Endothelial cell of umbilical vein (primary cell): Measurements from ENCODE around the gene MMP28. TPM values are rescaled to one million over a fixed set of nuclear protein-coding genes. Genes with fewer than 3 reads are reported as not detected.

ENCODE experiments used
- BruUV-seq: library from RNA; stranded (reverse); fragments of 400-500 nt; replicated peaks from 2 replicates; lab custom pipeline; 2021; lab: Mats Ljungman, UMichigan
- CTCF ChIA-PET: fragments of 300-600, 350-600 bp; sonication (Branson Sonifier 250); formaldehyde crosslinking; loops from one replicate; lab custom pipeline; 2021; ENCODE audit warnings: antibody characterized with exemption, inconsistent platforms; lab: Charles Lee
- POLR2A ChIA-PET: fragments of 300-600, 350-600 bp; sonication (Branson Sonifier 250); formaldehyde crosslinking; loops from one replicate; lab custom pipeline; 2021; ENCODE audit warnings: antibody characterized with exemption, inconsistent platforms; lab: Charles Lee
- DNase-seq: peaks from one replicate; pipeline ENCODE4 v3.0.0-alpha.2; 2011; ENCODE audit warnings: low read depth, low spot score
- FAIRE-seq: peaks from 2 replicates; lab custom pipeline; 2011; peaks lifted over from hg19 to GRCh38; lab: Jason Lieb, UNC
- H2AFZ ChIP-seq: 2 replicates; pipeline ENCODE4 v1.6.0; 2012; ENCODE audit warnings: low read depth, low read length, control low read depth, inconsistent platforms
- H3K27ac ChIP-seq: 2 replicates; pipeline ENCODE4 v1.5.1; 2011; ENCODE audit warnings: low read depth, mild to moderate bottlenecking, control low read depth, low read length, moderate library complexity; ENCODE audit not compliant: insufficient read depth
- H3K27me3 ChIP-seq, 2 experiments: 2 replicates each; pipeline versions ENCODE4 v1.6.0 to v1.6.1; 2011; ENCODE audit warnings: low read length in 2 of 2, mixed read lengths in 1 of 2; ENCODE audit not compliant: control insufficient read depth in 2 of 2, insufficient read depth in 2 of 2
- H3K36me3 ChIP-seq, 2 experiments: 2 replicates in 1 of 2; 3 replicates in 1 of 2; pipeline ENCODE4 v1.5.1; 2011; ENCODE audit warnings: low read length in 2 of 2, mild to moderate bottlenecking in 1 of 2, moderate library complexity in 1 of 2; ENCODE audit not compliant: control insufficient read depth in 2 of 2, insufficient read depth in 2 of 2; ENCODE audit errors: extremely low read depth in 1 of 2
- H3K4me1 ChIP-seq: 3 replicates; pipeline ENCODE4 v1.5.1; 2011; ENCODE audit warnings: mild to moderate bottlenecking, low read length; ENCODE audit not compliant: control insufficient read depth, insufficient read depth; ENCODE audit errors: extremely low read depth
- H3K4me2 ChIP-seq: 2 replicates; pipeline ENCODE4 v1.6.1; 2011; ENCODE audit warnings: low read length, control low read depth, mixed read lengths; ENCODE audit not compliant: insufficient read depth
- H3K4me3 ChIP-seq, 3 experiments: fragments of 200-600 bp in 1 of 3; sonication (generic), shearing (Covaris generic) in 1 of 3; replicated peaks in 1 of 3; 2 replicates each; pipeline ENCODE4 v1.5.1; 2011 to 2016; ENCODE audit warnings: control low read depth in 3 of 3, low read length in 3 of 3, mild to moderate bottlenecking in 2 of 3, inconsistent platforms in 1 of 3, low read depth in 1 of 3, moderate library complexity in 1 of 3; ENCODE audit not compliant: insufficient read depth in 1 of 3
- H3K79me2 ChIP-seq: 2 replicates; pipeline ENCODE4 v1.6.0; 2012; ENCODE audit warnings: low read length, inconsistent platforms; ENCODE audit not compliant: control insufficient read depth, insufficient read depth
- H3K9ac ChIP-seq: replicated peaks from 2 replicates; pipeline ENCODE3; 2011; ENCODE audit warnings: low read length, control low read depth; ENCODE audit not compliant: insufficient read depth; ENCODE audit errors: extremely low read depth
- H3K9me1 ChIP-seq: replicated peaks from 3 replicates; pipeline ENCODE4 v1.6.0; 2011; ENCODE audit warnings: mild to moderate bottlenecking, low read length; ENCODE audit not compliant: control insufficient read depth, insufficient read depth; ENCODE audit errors: extremely low read depth
- H3K9me3 ChIP-seq: replicated peaks from 2 replicates; pipeline ENCODE4 v1.5.1; 2012; ENCODE audit warnings: low read length, inconsistent platforms; ENCODE audit not compliant: control insufficient read depth, insufficient read depth
- H4K20me1 ChIP-seq: replicated peaks from 2 replicates; pipeline ENCODE3; 2011; ENCODE audit warnings: mild to moderate bottlenecking, low read length; ENCODE audit not compliant: control insufficient read depth, insufficient read depth; ENCODE audit errors: extremely low read depth
- EZH2 ChIP-seq: IDR thresholded peaks from 2 replicates; pipeline ENCODE4 v1.6.1; 2012; ENCODE audit warnings: borderline replicate concordance, low read depth, mild to moderate bottlenecking, moderate library complexity, low read length, inconsistent platforms; ENCODE audit not compliant: severe bottlenecking
- FOS ChIP-seq: IDR thresholded peaks from 2 replicates; pipeline ENCODE4 v1.6.1; 2011; ENCODE audit warnings: mild to moderate bottlenecking, low read length, moderate library complexity, borderline replicate concordance; ENCODE audit not compliant: insufficient read depth
- GATA2 ChIP-seq: IDR thresholded peaks from 2 replicates; pipeline ENCODE4 v1.7.0; 2011; ENCODE audit warnings: low read depth, mild to moderate bottlenecking, moderate library complexity, mixed read lengths, low read length; ENCODE audit not compliant: insufficient read length, insufficient read depth
- JUN ChIP-seq: IDR thresholded peaks from 2 replicates; pipeline ENCODE4 v1.6.1; 2011; ENCODE audit warnings: borderline replicate concordance, low read depth; ENCODE audit not compliant: insufficient read length, insufficient read depth
- MAX ChIP-seq: IDR thresholded peaks from 2 replicates; pipeline ENCODE4 v1.6.1; 2011; ENCODE audit not compliant: insufficient read depth, insufficient read length
- MYC ChIP-seq: IDR thresholded peaks from one replicate; pipeline ENCODE4 v1.6.1; 2011; ENCODE audit warnings: mild to moderate bottlenecking, low read depth, low read length
- POLR2A ChIP-seq: IDR thresholded peaks from 2 replicates; pipeline ENCODE4 v1.6.1; 2012; ENCODE audit warnings: low read depth, mild to moderate bottlenecking, control low read depth, low read length
- POLR2AphosphoS5 ChIP-seq: IDR thresholded peaks from 2 replicates; pipeline ENCODE4 v1.6.1; 2012; ENCODE audit warnings: low read depth, mild to moderate bottlenecking, control low read depth, low read length, moderate library complexity; ENCODE audit not compliant: insufficient read depth
- dilution Hi-C: fragments of 300-500 bp; cut with MboI; formaldehyde crosslinking; loops from one replicate; pipeline ENCODE4 v1.15.0; 2019; ENCODE audit warnings: low sequenced_read_pairs; ENCODE audit not compliant: extremely low pct_ligation_motif_present
- intact Hi-C: fragments of 100-400 bp; cut with micrococcal nuclease; formaldehyde crosslinking; loops from one replicate; pipeline ENCODE4 v1.10.0; 2022
- polyA plus RNA-seq, 4 experiments: library from polyadenylated mRNA; depleted of rRNA in 3 of 4; stranded (reverse) in 3 of 4; unstranded in 1 of 4; fragments of >200 nt; gene quantifications; 2 replicates each; pipeline versions ENCODE4 v1.2.1 to v1.2.3, GENCODE V29; 2011 to 2012; ENCODE audit warnings: missing spikeins in 1 of 4
- total RNA-seq: library from RNA; stranded (reverse); gene quantifications from 2 replicates; pipeline ENCODE4 v1.2.3, GENCODE V29; 2021
- TF ChIP-seq, protein P1 (sequence below), 2 donors: IDR thresholded peaks; 1 replicate in 1 of 2; 2 replicates in 1 of 2; pipeline ENCODE4 v1.5.1; 2011; ENCODE audit warnings: low read length in 2 of 2, mild to moderate bottlenecking in 2 of 2, moderate library complexity in 2 of 2, control low read depth in 1 of 2, inconsistent platforms in 1 of 2, low read depth in 1 of 2; ENCODE audit not compliant: insufficient read depth in 1 of 2; ENCODE audit errors: extremely low read depth in 1 of 2

Gene MMP28
- total and polyA plus RNA-seq, 2 donors (not counting 3 experiments of a cell fraction or from before 2014, with no cell fraction given) = 6.1 to 7.1 TPM

DNA sequence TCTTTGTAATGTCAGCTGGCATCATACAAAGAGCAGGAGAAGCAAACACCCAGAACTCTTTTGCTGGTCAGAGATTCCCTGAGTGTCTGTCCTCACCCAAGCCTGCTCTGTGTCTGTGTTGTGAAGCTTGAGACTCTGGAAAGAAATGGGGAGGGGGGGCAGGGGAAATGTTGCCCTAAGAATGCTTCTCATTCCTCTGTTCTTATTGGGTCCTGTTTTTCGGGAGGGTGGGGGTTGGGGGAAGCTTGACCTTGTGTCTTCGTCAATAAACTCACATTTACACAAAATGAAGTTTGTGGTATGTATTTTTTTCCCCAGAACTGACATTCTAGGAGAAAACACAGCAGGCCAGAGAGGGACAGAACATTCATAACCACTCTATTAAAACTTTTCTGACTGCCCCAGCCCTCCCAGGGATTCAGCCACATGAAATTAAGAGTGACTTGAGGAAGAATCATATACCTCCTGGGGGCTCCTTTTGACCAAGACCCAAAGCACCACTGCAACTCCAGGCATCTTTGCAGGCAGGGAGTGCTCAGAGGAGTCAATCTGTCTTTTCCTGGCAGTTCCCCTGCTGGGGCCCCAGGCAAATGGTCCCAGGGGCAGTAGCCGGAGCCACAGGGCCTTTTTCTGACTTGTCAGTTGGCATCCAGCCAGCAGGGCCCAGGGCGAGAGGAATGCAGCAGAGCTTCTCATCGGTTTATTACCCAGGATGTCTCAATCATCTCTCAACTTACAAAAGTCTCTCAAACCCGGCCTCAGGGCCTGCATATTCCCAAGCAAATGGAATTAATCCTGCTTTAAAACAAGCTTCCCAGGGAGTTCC lies 69.1 kb downstream of the MMP28 start:
- no peak for DNase-seq
- no TSS peak for BruUV-seq
- no peak overlapping the region for H2AFZ ChIP-seq
- no peaks in the 10 kb centered on the region for H3K9me1 ChIP-seq
- CTCF ChIA-PET = interaction anchor here (1.0 to 1.9 kb wide), 3 partner anchors 13 to 61 kb away, joined by 3 to 6 read pairs (median 4); no protein-coding TSS in a partner anchor
- TF ChIP-seq FOS = no peak
- no peak for TF ChIP-seq EZH2
- no peaks in the 10 kb centered on the region for H3K79me2 ChIP-seq
- no peak overlapping the region for H3K4me3 ChIP-seq
- intact Hi-C loops (no loop called here), dilution Hi-C loops (loop anchor here (25.0 kb wide), 1 partner anchor 114 kb away; no protein-coding TSS in a partner anchor)
- POLR2A ChIA-PET = interaction anchor here (0.5 kb wide), 1 partner anchor 25 kb away, joined by 3 read pairs; no protein-coding TSS in a partner anchor
- H3K27ac ChIP-seq = no peak overlapping the region
- H3K9me3 ChIP-seq = no peaks in the 10 kb centered on the region
- no peak for FAIRE-seq
- no peak overlapping the region for H3K9ac ChIP-seq
- H3K27me3 ChIP-seq = no peaks in the 10 kb centered on the region
- peaks cover 16 to 26% of the 10 kb centered on the region in 2 experiments for H3K36me3 ChIP-seq
- peaks cover 4% of the 10 kb centered on the region for H3K4me1 ChIP-seq
- H3K4me2 ChIP-seq = no peak overlapping the region
- H4K20me1 ChIP-seq = no peaks in the 10 kb centered on the region

- FAIRE-seq = no peak
- no peak overlapping the region for H3K4me2 ChIP-seq
- no peak overlapping the region for H3K27ac ChIP-seq
- dilution Hi-C loops = loop anchor here (25.0 kb wide), 1 partner anchor 113 kb away; no protein-coding TSS in a partner anchor
- no peak overlapping the region for H2AFZ ChIP-seq
- intact Hi-C loops = no loop called here
- no TSS peak for BruUV-seq
- no peaks in the 10 kb centered on the region for H3K4me1 ChIP-seq
- no peak for TF ChIP-seq EZH2
- TF ChIP-seq POLR2A = no peak
- TF ChIP-seq MAX = no peak
- TF ChIP-seq MYC = no peak
- TF ChIP-seq GATA2 = no peak
- no peak for TF ChIP-seq JUN
- no peak for TF ChIP-seq FOS
- TF ChIP-seq, protein P1, sequence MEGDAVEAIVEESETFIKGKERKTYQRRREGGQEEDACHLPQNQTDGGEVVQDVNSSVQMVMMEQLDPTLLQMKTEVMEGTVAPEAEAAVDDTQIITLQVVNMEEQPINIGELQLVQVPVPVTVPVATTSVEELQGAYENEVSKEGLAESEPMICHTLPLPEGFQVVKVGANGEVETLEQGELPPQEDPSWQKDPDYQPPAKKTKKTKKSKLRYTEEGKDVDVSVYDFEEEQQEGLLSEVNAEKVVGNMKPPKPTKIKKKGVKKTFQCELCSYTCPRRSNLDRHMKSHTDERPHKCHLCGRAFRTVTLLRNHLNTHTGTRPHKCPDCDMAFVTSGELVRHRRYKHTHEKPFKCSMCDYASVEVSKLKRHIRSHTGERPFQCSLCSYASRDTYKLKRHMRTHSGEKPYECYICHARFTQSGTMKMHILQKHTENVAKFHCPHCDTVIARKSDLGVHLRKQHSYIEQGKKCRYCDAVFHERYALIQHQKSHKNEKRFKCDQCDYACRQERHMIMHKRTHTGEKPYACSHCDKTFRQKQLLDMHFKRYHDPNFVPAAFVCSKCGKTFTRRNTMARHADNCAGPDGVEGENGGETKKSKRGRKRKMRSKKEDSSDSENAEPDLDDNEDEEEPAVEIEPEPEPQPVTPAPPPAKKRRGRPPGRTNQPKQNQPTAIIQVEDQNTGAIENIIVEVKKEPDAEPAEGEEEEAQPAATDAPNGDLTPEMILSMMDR (IDR thresholded peaks at IDR 0.05; ENCODE audit: extremely low read depth in 1 of 2, insufficient read depth in 1 of 2, low read depth in 1 of 2, low read length in 2 of 2) = no peak
- no peak for TF ChIP-seq POLR2AphosphoS5
- no peak overlapping the region for H3K9ac ChIP-seq
- H3K9me1 ChIP-seq = no peaks in the 10 kb centered on the region
- CTCF ChIA-PET = interaction anchor here (1.9 kb wide), 1 partner anchor 22 kb away, joined by 6 read pairs; no protein-coding TSS in a partner anchor
- POLR2A ChIA-PET = interaction anchor here (0.5 kb wide), 1 partner anchor 25 kb away, joined by 3 read pairs; no protein-coding TSS in a partner anchor
- no peaks in the 10 kb centered on the region for H3K79me2 ChIP-seq
- no peaks in the 10 kb centered on the region for H3K27me3 ChIP-seq
- no peaks in the 10 kb centered on the region for H4K20me1 ChIP-seq
- H3K9me3 ChIP-seq = no peaks in the 10 kb centered on the region
- no peak for DNase-seq
- peaks cover 16 to 26% of the 10 kb centered on the region in 2 experiments for H3K36me3 ChIP-seq
- no peak overlapping the region for H3K4me3 ChIP-seq
Observed at GRCh38 chr17:35725802-35726126, 69.7 kb downstream of the MMP28 start.
